GM12878 (cell line): ENCODE results near the gene MMP1. TPM values are rescaled to one million over a fixed set of nuclear protein-coding genes. Genes with fewer than 3 reads are reported as not detected.

Experiments
- ATAC-seq: fragments of 200-7000 bp; cut with Tn5 transposase; 3 replicates; pipeline ENCODE4 v1.9.1; 2020; ENCODE audit warnings: mild to moderate bottlenecking, moderate library complexity
- BruUV-seq: library from RNA; stranded (reverse); fragments of 400-500 nt; replicated peaks from 2 replicates; lab custom pipeline; 2021; lab: Mats Ljungman, UMichigan
- CTCF ChIA-PET: fragments of 300-600 bp; sonication (Branson Sonifier 250); formaldehyde crosslinking; extraction: SDS; loops from one replicate; lab custom pipeline; 2021; ENCODE audit warnings: inconsistent platforms; lab: Yijun Ruan, JAX
- POLR2A ChIA-PET: fragments of 350-600 bp; formaldehyde crosslinking; extraction: SDS; loops from one replicate; lab custom pipeline; 2021; ENCODE audit warnings: inconsistent platforms; lab: Charles Lee
- RAD21 ChIA-PET: fragments of 300-600 bp; sonication (Branson Sonifier 250); formaldehyde crosslinking; loops from one replicate; lab custom pipeline; 2023; ENCODE audit warnings: antibody characterized with exemption; ENCODE audit not compliant: unreplicated experiment; lab: Charles Lee
- SMC1A ChIA-PET: fragments of 300-600 bp; sonication (Branson Sonifier 250); formaldehyde crosslinking; loops from one replicate; lab custom pipeline; 2023; ENCODE audit not compliant: unreplicated experiment, uncharacterized antibody; lab: Charles Lee
- DNase-seq: peaks from one replicate; pipeline ENCODE4 v3.0.0-alpha.2; 2011; ENCODE audit warnings: low read depth, low spot score
- FAIRE-seq: peaks from 3 replicates; lab custom pipeline; 2011; peaks lifted over from hg19 to GRCh38; lab: Jason Lieb, UNC
- H2AFZ ChIP-seq: 2 replicates; pipeline ENCODE4 v1.6.0; 2011; ENCODE audit warnings: low read depth, low read length, control low read depth; ENCODE audit not compliant: control insufficient read depth
- H3K27ac ChIP-seq: 2 replicates; pipeline ENCODE4 v1.5.1; 2011; ENCODE audit warnings: control low read depth; ENCODE audit not compliant: control insufficient read depth, insufficient read depth
- H3K27me3 ChIP-seq, 2 experiments: replicated peaks in 1 of 2; 2 replicates each; pipeline versions ENCODE4 v1.6.0 to v1.6.1; 2011; ENCODE audit warnings: low read length in 1 of 2; ENCODE audit not compliant: control insufficient read depth in 2 of 2, insufficient read depth in 2 of 2
- H3K36me3 ChIP-seq, 2 experiments: 2 replicates each; pipeline ENCODE4 v1.5.1; 2011; ENCODE audit warnings: low read length in 1 of 2; ENCODE audit not compliant: control insufficient read depth in 2 of 2, insufficient read depth in 2 of 2
- H3K4me1 ChIP-seq: 2 replicates; pipeline ENCODE4 v1.6.1; 2011; ENCODE audit warnings: mild to moderate bottlenecking, low read length, moderate library complexity, mixed read lengths; ENCODE audit not compliant: control insufficient read depth, insufficient read depth
- H3K4me2 ChIP-seq: 2 replicates; pipeline ENCODE4 v1.6.0; 2011; ENCODE audit warnings: control low read depth; ENCODE audit not compliant: control insufficient read depth, insufficient read depth
- H3K4me3 ChIP-seq: fragments of 200-600 bp; sonication (generic); 2 replicates; pipeline ENCODE4 v1.5.1; 2016
- H3K79me2 ChIP-seq: 2 replicates; pipeline ENCODE4 v1.6.0; 2011; ENCODE audit warnings: low read length; ENCODE audit not compliant: control insufficient read depth, insufficient read depth
- H3K9ac ChIP-seq: 2 replicates; pipeline ENCODE4 v1.8.0; 2011; ENCODE audit warnings: low read length, control low read depth, mixed read lengths; ENCODE audit not compliant: control insufficient read depth, insufficient read depth
- H3K9me3 ChIP-seq: replicated peaks from 3 replicates; pipeline ENCODE4 v1.5.1; 2011; ENCODE audit warnings: mild to moderate bottlenecking, low read length; ENCODE audit not compliant: control insufficient read depth, insufficient read depth
- H4K20me1 ChIP-seq: 2 replicates; pipeline ENCODE4 v1.6.0; 2011; ENCODE audit not compliant: control insufficient read depth, insufficient read depth
- ATF2 ChIP-seq: IDR thresholded peaks from 2 replicates; pipeline ENCODE4 v1.6.1; 2012; ENCODE audit warnings: low read length, inconsistent platforms
- ATF7 ChIP-seq: fragments of 450-650 bp; IDR thresholded peaks from 2 replicates; pipeline ENCODE4 v1.6.1; 2016; ENCODE audit warnings: low read depth, mild to moderate bottlenecking
- CBFB ChIP-seq: IDR thresholded peaks from 2 replicates; pipeline ENCODE4 v1.6.1; 2016; ENCODE audit warnings: antibody characterized with exemption, low read depth
- CREM ChIP-seq: IDR thresholded peaks from 2 replicates; pipeline ENCODE4 v1.6.1; 2014; ENCODE audit warnings: antibody characterized with exemption, low read depth
- ESRRA ChIP-seq: IDR thresholded peaks from 2 replicates; pipeline ENCODE4 v1.6.1; 2012; ENCODE audit warnings: mild to moderate bottlenecking, low read length, improper control_type of control experiment
- FOS ChIP-seq: IDR thresholded peaks from 3 replicates; pipeline ENCODE4 v1.6.1; 2011; ENCODE audit warnings: borderline replicate concordance; ENCODE audit not compliant: insufficient read length; ENCODE audit errors: extremely low read depth
- LARP7 ChIP-seq: fragments of 450-650 bp; IDR thresholded peaks from 2 replicates; pipeline ENCODE4 v1.6.1; 2017; ENCODE audit warnings: mild to moderate bottlenecking
- MYB ChIP-seq: fragments of 150-350 bp; IDR thresholded peaks from 2 replicates; pipeline ENCODE4 v1.6.1; 2014; ENCODE audit warnings: mild to moderate bottlenecking, low read depth, low read length, borderline replicate concordance
- NFYB ChIP-seq: IDR thresholded peaks from 2 replicates; pipeline ENCODE4 v1.6.1; 2011; ENCODE audit warnings: low read depth, mild to moderate bottlenecking, low read length, improper control_type of control experiment, moderate library complexity; ENCODE audit not compliant: insufficient read depth
- PML ChIP-seq: IDR thresholded peaks from 2 replicates; pipeline ENCODE4 v1.6.1; 2012; ENCODE audit warnings: low read length, inconsistent platforms
- PRDM15 ChIP-seq: fragments of 450-650 bp; formaldehyde crosslinking; IDR thresholded peaks from 2 replicates; pipeline ENCODE4 v1.4.0; 2020; ENCODE audit warnings: mild to moderate bottlenecking, moderate library complexity
- SREBF1 ChIP-seq: IDR thresholded peaks from 2 replicates; pipeline ENCODE4 v1.6.1; 2012; ENCODE audit warnings: mild to moderate bottlenecking, low read length
- SRF ChIP-seq, 2 experiments: IDR thresholded peaks; 2 replicates each; pipeline ENCODE4 v1.6.1; 2011; ENCODE audit warnings: low read depth in 2 of 2, low read length in 2 of 2, mild to moderate bottlenecking in 1 of 2, moderate library complexity in 1 of 2
- ZBED1 ChIP-seq: IDR thresholded peaks from 2 replicates; pipeline ENCODE4 v1.6.1; 2016; ENCODE audit warnings: borderline replicate concordance
- WGBS: methylation state at CpG from one replicate; pipeline ENCODE4 v1.1.6; 2016; ENCODE audit warnings: low lambda C conversion rate; ENCODE audit not compliant: insufficient replicate concordance, insufficient coverage; ENCODE audit errors: missing lambda C conversion rate; 5-methylcytosine and 5-hydroxymethylcytosine counted together
- in situ Hi-C: fragments of 300-500 bp; cut with MboI; formaldehyde crosslinking; loops from 9 replicates; pipeline ENCODE4 v1.14.3; 2018; ENCODE audit warnings: mixed read lengths
- intact Hi-C: fragments of 100-400 bp; cut with micrococcal nuclease; formaldehyde crosslinking; loops from one replicate; pipeline ENCODE4 v1.14.2; 2022; ENCODE audit not compliant: unreplicated experiment
- polyA plus RNA-seq, 11 experiments: library from polyadenylated mRNA; depleted of rRNA in 4 of 11; unstranded in 6 of 11; stranded (reverse) in 5 of 11; fragments of >200 nt; fragmentation: Nextera tagmentation in 4 of 11; fragmentation: Illumina TruSeq in 1 of 11; extraction: Ambion mirVana in 4 of 11; extraction: Trizol in 1 of 11; gene quantifications; 1 replicate in 1 of 11; 2 replicates in 10 of 11; pipeline versions ENCODE4 v1.2.1 to v1.2.3, GENCODE V29; 2011 to 2016; ENCODE audit warnings: inconsistent platforms in 2 of 11, missing spikeins in 2 of 11, low read depth in 1 of 11
- total RNA-seq, 4 experiments: library from RNA; depleted of rRNA in 3 of 4; stranded (reverse); fragments of >200 nt in 3 of 4; fragmentation: Illumina TruSeq in 1 of 4; extraction: Trizol in 1 of 4; gene quantifications; 2 replicates each; pipeline versions ENCODE4 v1.2.1 to v1.2.3, GENCODE V29; 2013 to 2021
- TF ChIP-seq, protein P1 (sequence below): IDR thresholded peaks from 2 replicates; pipeline ENCODE4 v1.6.1; 2012; ENCODE audit warnings: low read depth, low read length, improper control_type of control experiment
- TF ChIP-seq, protein P2 (sequence below): fragments of 450-650 bp; formaldehyde crosslinking; IDR thresholded peaks from 2 replicates; pipeline ENCODE4 v1.5.0; 2022; ENCODE audit warnings: mild to moderate bottlenecking, missing genetic modification characterization

MMP1 gene
- total and polyA plus RNA-seq, 10 of the 15 experiments (the other 5 are each of a cell fraction or from before 2014, with no cell fraction given) = not detected

GRCh38 chr11:102783720-102784119 is 14.2 kb downstream of the MMP1 start:
- DNase-seq (no peak), ATAC-seq (no peak), FAIRE-seq (no peak)
- no peak overlapping the region for H2AFZ ChIP-seq
- no peaks in the 10 kb centered on the region for H3K4me1 ChIP-seq
- CTCF ChIA-PET = interaction anchor here (0.9 to 1.3 kb wide), 4 partner anchors 8 to 619 kb away, joined by 3 to 5 read pairs (median 3); no protein-coding TSS in a partner anchor
- intact Hi-C loops (no loop called here), in situ Hi-C loops (no loop called here)
- 0% methylated on average over 2 of the region's 2 CpGs for WGBS
- no peaks in the 10 kb centered on the region for H3K79me2 ChIP-seq
- no peaks in the 10 kb centered on the region for H3K36me3 ChIP-seq
- no peak overlapping the region for H3K9ac ChIP-seq
- no peaks in the 10 kb centered on the region for H3K27me3 ChIP-seq
- SMC1A ChIA-PET = interaction anchor here (0.6 to 1.4 kb wide), 3 partner anchors 9 to 336 kb away, joined by 3 to 5 read pairs (median 4); partner anchors contain the start of gene MMP3
- RAD21 ChIA-PET = no interaction called here
- no peak overlapping the region for H3K4me3 ChIP-seq
- BruUV-seq = no TSS peak
- POLR2A ChIA-PET = no interaction called here
- no peaks in the 10 kb centered on the region; the same call in 1 of the 2 replicates for H4K20me1 ChIP-seq
- no peaks in the 10 kb centered on the region for H3K9me3 ChIP-seq
- H3K27ac ChIP-seq = no peak overlapping the region
- H3K4me2 ChIP-seq = no peak overlapping the region
- no peak for TF ChIP-seq ESRRA
- no peak for TF ChIP-seq ATF2
- TF ChIP-seq LARP7 = no peak
- no peak for TF ChIP-seq CREM
- no peak for TF ChIP-seq ZBED1
- TF ChIP-seq PML = no peak
- TF ChIP-seq, protein P1, sequence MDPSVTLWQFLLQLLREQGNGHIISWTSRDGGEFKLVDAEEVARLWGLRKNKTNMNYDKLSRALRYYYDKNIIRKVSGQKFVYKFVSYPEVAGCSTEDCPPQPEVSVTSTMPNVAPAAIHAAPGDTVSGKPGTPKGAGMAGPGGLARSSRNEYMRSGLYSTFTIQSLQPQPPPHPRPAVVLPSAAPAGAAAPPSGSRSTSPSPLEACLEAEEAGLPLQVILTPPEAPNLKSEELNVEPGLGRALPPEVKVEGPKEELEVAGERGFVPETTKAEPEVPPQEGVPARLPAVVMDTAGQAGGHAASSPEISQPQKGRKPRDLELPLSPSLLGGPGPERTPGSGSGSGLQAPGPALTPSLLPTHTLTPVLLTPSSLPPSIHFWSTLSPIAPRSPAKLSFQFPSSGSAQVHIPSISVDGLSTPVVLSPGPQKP = no peak
- no peak for TF ChIP-seq FOS
- no peak for TF ChIP-seq ATF7
- TF ChIP-seq CBFB = no peak
- no peak for TF ChIP-seq MYB
- TF ChIP-seq PRDM15 (CRISPR knock-in tag) = no peak
- TF ChIP-seq NFYB = no peak
- TF ChIP-seq, protein P2, sequence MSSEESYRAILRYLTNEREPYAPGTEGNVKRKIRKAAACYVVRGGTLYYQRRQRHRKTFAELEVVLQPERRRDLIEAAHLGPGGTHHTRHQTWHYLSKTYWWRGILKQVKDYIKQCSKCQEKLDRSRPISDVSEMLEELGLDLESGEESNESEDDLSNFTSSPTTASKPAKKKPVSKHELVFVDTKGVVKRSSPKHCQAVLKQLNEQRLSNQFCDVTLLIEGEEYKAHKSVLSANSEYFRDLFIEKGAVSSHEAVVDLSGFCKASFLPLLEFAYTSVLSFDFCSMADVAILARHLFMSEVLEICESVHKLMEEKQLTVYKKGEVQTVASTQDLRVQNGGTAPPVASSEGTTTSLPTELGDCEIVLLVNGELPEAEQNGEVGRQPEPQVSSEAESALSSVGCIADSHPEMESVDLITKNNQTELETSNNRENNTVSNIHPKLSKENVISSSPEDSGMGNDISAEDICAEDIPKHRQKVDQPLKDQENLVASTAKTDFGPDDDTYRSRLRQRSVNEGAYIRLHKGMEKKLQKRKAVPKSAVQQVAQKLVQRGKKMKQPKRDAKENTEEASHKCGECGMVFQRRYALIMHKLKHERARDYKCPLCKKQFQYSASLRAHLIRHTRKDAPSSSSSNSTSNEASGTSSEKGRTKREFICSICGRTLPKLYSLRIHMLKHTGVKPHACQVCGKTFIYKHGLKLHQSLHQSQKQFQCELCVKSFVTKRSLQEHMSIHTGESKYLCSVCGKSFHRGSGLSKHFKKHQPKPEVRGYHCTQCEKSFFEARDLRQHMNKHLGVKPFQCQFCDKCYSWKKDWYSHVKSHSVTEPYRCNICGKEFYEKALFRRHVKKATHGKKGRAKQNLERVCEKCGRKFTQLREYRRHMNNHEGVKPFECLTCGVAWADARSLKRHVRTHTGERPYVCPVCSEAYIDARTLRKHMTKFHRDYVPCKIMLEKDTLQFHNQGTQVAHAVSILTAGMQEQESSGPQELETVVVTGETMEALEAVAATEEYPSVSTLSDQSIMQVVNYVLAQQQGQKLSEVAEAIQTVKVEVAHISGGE (CRISPR knock-in tag) = no peak
- no peak for TF ChIP-seq SRF (IDR thresholded peaks at IDR 0.05; ENCODE audit: low read depth in 2 of 2, low read length in 2 of 2)
- no peak for TF ChIP-seq SREBF1
